Psoas muscle (tissue), 8 donors: Measurements from ENCODE around the gene ACSL6. TPM values are rescaled to one million over a fixed set of nuclear protein-coding genes. Genes with fewer than 3 reads are reported as not detected.

Experiments used
- ATAC-seq, 4 donors: fragments of 200-7000 bp; cut with Tn5 transposase; one replicate each; pipeline ENCODE4 v1.9.1; 2020; ENCODE audit warnings: moderate library complexity in 3 of 4, mild to moderate bottlenecking in 2 of 4
- DNase-seq, 2 donors: peaks; one replicate each; pipeline ENCODE4 v3.0.0-alpha.2; 2020
- H3K27ac ChIP-seq: fragments of 200-600 bp; one replicate; pipeline ENCODE4 v1.8.0; 2022
- H3K27me3 ChIP-seq, 3 donors: fragments of 200-600 bp in 1 of 3; one replicate each; pipeline versions ENCODE4 v1.6.1 to v1.8.0; 2013 to 2022; ENCODE audit warnings: low read length in 2 of 3, mild to moderate bottlenecking in 2 of 3, moderate library complexity in 1 of 3; ENCODE audit not compliant: insufficient read depth in 3 of 3
- H3K36me3 ChIP-seq, 2 donors: fragments of 200-600 bp in 1 of 2; one replicate each; pipeline versions ENCODE4 v1.6.1 to v1.8.0; 2013 to 2022; ENCODE audit warnings: low read depth in 1 of 2, mild to moderate bottlenecking in 1 of 2, moderate library complexity in 1 of 2; ENCODE audit not compliant: insufficient read depth in 1 of 2
- H3K4me1 ChIP-seq: fragments of 200-600 bp; one replicate; pipeline ENCODE4 v1.8.0; 2022
- H3K4me3 ChIP-seq: fragments of 200-600 bp; one replicate; pipeline ENCODE4 v1.8.0; 2022; ENCODE audit warnings: mild to moderate bottlenecking
- H3K9me3 ChIP-seq: fragments of 200-600 bp; one replicate; pipeline ENCODE4 v1.8.0; 2022
- CTCF ChIP-seq: fragments of 200-600 bp; IDR thresholded peaks from one replicate; pipeline ENCODE4 v1.8.0; 2022; ENCODE audit warnings: antibody characterized with exemption
- WGBS, 3 donors: extraction: QIAGEN DNeasy Blood & Tissue Kit; methylation state at CpG; one replicate each; pipeline versions ENCODE4 v1.1.6 to v1.1.7; 2013; 5-methylcytosine and 5-hydroxymethylcytosine counted together
- intact Hi-C, 2 donors: fragments of 100-400 bp; cut with DNase I; formaldehyde crosslinking; loops; one replicate each; pipeline versions ENCODE4 v1.11.0 to v1.14.2; 2022
- polyA plus RNA-seq, 3 donors: library from polyadenylated mRNA; stranded (reverse); fragments of 200-250 nt; gene quantifications; one replicate each; pipeline ENCODE4 v1.2.3, GENCODE V29; 2013
- total RNA-seq, 4 donors: library from RNA; stranded (reverse); fragmentation: NEBNext Ultra II Directional in 2 of 4; extraction: Animal tissue kit (Norgen Biotek cat#: 25700) in 2 of 4; gene quantifications; one replicate each; pipeline versions ENCODE4 v1.2.1 to v1.2.4, GENCODE V29; 2021 to 2023
- donor health status: healthy with polysubstance abuse.
- donor health status: DM: no; HTN: no; CAD: no; lungs with moderate emphysema.
- donor health status: Bipolar disorder and iron deficiency.
- donor health status: healthy.
- donor health status: DM: yes; HTN: yes; CAD: no.
- donor health status: DM: no; HTN: no; CAD: no.
- donor health status: DM: no; HTN: no; CAD: no.
- donor health status: DM: yes; HTN: yes; CAD: no.

The ACSL6 gene
- total and polyA plus RNA-seq, 7 donors = 0.12 to 2.2 (median 0.52) TPM

GRCh38 chr5:131939690-131940345 is 71.6 kb downstream of the ACSL6 start:
- intact Hi-C loops = no loop called here
- DNase-seq = no peak
- no peak for TF ChIP-seq CTCF
- no peaks in the 10 kb centered on the region for H3K9me3 ChIP-seq
- no peaks in the 10 kb centered on the region for H3K27me3 ChIP-seq
- no peaks in the 10 kb centered on the region for H3K4me1 ChIP-seq
- no peak overlapping the region for H3K27ac ChIP-seq
- H3K4me3 ChIP-seq = no peak overlapping the region
- 58 to 75% (median 62%) methylated on average over 3 of the region's 3 CpGs for WGBS, 3 donors
- no peaks in the 10 kb centered on the region for H3K36me3 ChIP-seq
- no peak for ATAC-seq

- ATAC-seq (no peak), DNase-seq (no peak)
- Histone ChIP-seq H3K4me3 (no peak overlapping the region), H3K36me3 (no peaks in the 10 kb centered on the region), H3K4me1 (no peaks in the 10 kb centered on the region), H3K27me3 (no peaks in the 10 kb centered on the region), H3K27ac (no peak overlapping the region), H3K9me3 (peaks cover 18% of the 10 kb centered on the region)
- WGBS, 3 donors = 44 to 55% (median 49%) methylated on average over 2 of the region's 2 CpGs
- no peak for TF ChIP-seq CTCF
- intact Hi-C loops = no loop called here
Observed at GRCh38 chr5:131932235-131932634, 79.2 kb downstream of the ACSL6 start.

- intact Hi-C loops = no loop called here
- Histone ChIP-seq H3K27me3 (no peaks in the 10 kb centered on the region), H3K36me3 (no peaks in the 10 kb centered on the region), H3K27ac (no peak overlapping the region), H3K4me3 (no peak overlapping the region), H3K9me3 (peaks cover 28% of the 10 kb centered on the region), H3K4me1 (no peaks in the 10 kb centered on the region)
- ATAC-seq = no peak
- no peak for TF ChIP-seq CTCF
- no peak for DNase-seq
Observed at GRCh38 chr5:131928957-131929356, 82.5 kb downstream of the ACSL6 start.

- H3K4me1 ChIP-seq = no peaks in the 10 kb centered on the region
- H3K4me3 ChIP-seq = no peak overlapping the region
- no peaks in the 10 kb centered on the region for H3K27me3 ChIP-seq
- ATAC-seq (no peak), DNase-seq (no peak)
- H3K9me3 ChIP-seq = peaks cover 25% of the 10 kb centered on the region
- H3K27ac ChIP-seq = no peak overlapping the region
- intact Hi-C loops = no loop called here
- TF ChIP-seq CTCF = no peak
- no peaks in the 10 kb centered on the region for H3K36me3 ChIP-seq
- 69 to 85% (median 72%) methylated on average over 3 of the region's 3 CpGs for WGBS, 3 donors
Observed at GRCh38 chr5:131926168-131926567, 85.3 kb downstream of the ACSL6 start.

GRCh38 chr5:131916481-131916880 is 95.0 kb downstream of the ACSL6 start:
- Histone ChIP-seq H3K27me3 (no peaks in the 10 kb centered on the region), H3K36me3 (no peaks in the 10 kb centered on the region), H3K4me3 (no peak overlapping the region), H3K9me3 (no peaks in the 10 kb centered on the region), H3K4me1 (no peaks in the 10 kb centered on the region), H3K27ac (no peak overlapping the region)
- 49 to 56% (median 54%) methylated on average over 2 of the region's 2 CpGs for WGBS, 3 donors
- intact Hi-C loops = no loop called here
- DNase-seq (no peak), ATAC-seq (no peak)
- no peak for TF ChIP-seq CTCF
